GM21390 (cell line): Measurements from ENCODE around the gene ACOT9.
A peak's percentile ranks its signal among the peaks of the same experiment; 100 is the strongest.
"Not testable (repeated sequence)": the region's sequence is repeated elsewhere in the genome, so short reads cannot be mapped to it uniquely, and the experiment has no call there.

Experiments used
- ATAC-seq: cut with Tn5 transposase; IDR thresholded peaks from one replicate; pipeline ENCODE4 v1.9.1; 2021; ENCODE audit not compliant: unreplicated experiment

The ACOT9 gene

GRCh38 chrX:23742697-23743622 lies at the start of gene ACOT9:
Gene ACOT9, minus strand, starts transcription at chrX:23743276. Its CDS starts 132 bp downstream, at chrX:23743144.
- peak; percentile 95 for ATAC-seq

- no peak for ATAC-seq
These were observed 47.0 kb upstream of the ACOT9 start for GRCh38 chrX:23790155-23790497.

GRCh38 chrX:23789386-23790154 lies 46.5 kb upstream of the ACOT9 start:
- no peak for ATAC-seq

GRCh38 chrX:23788946-23789345 lies 45.9 kb upstream of the ACOT9 start:
- ATAC-seq = no peak

- no peak for ATAC-seq
These were observed 45.4 kb upstream of the ACOT9 start for GRCh38 chrX:23788521-23788920.

GRCh38 chrX:23787745-23788118 lies 44.7 kb upstream of the ACOT9 start:
- ATAC-seq = no peak

- ATAC-seq = no peak
These were observed 43.3 kb upstream of the ACOT9 start for GRCh38 chrX:23786268-23786815.

GRCh38 chrX:23785580-23785979 lies 42.5 kb upstream of the ACOT9 start:
- no peak for ATAC-seq

GRCh38 chrX:23784470-23785331 lies 41.6 kb upstream of the ACOT9 start:
- ATAC-seq = no peak

GRCh38 chrX:23783589-23784469 lies 40.8 kb upstream of the ACOT9 start:
- no peak for ATAC-seq

- peak; percentile 83 for ATAC-seq
These were observed 40.0 kb upstream of the ACOT9 start, which contains the start of gene SAT1 for GRCh38 chrX:23782863-23783588. Gene SAT1, plus strand, starts transcription at chrX:23783173. Its CDS starts 179 bp downstream, at chrX:23783352.

GRCh38 chrX:23782455-23782854 lies 39.4 kb upstream of the ACOT9 start:
- ATAC-seq = no peak

- ATAC-seq = no peak
These were observed 35.9 kb upstream of the ACOT9 start for GRCh38 chrX:23779025-23779424.

- ATAC-seq = no peak
These were observed 33.3 kb upstream of the ACOT9 start for GRCh38 chrX:23776363-23776762.

GRCh38 chrX:23773601-23774175 lies 30.6 kb upstream of the ACOT9 start:
- peak; percentile 93 for ATAC-seq

- ATAC-seq = not testable (repeated sequence)
These were observed 28.0 kb upstream of the ACOT9 start for GRCh38 chrX:23771086-23771485.

- no peak for ATAC-seq
These were observed 27.1 kb upstream of the ACOT9 start for GRCh38 chrX:23770142-23770541.

- ATAC-seq = peak; percentile 54
These were observed 23.8 kb upstream of the ACOT9 start for GRCh38 chrX:23766650-23767551.
